Esophagus mucosa (tissue), 1 donor: ENCODE results near the gene ATP8B3. TPM values are rescaled to one million over a fixed set of nuclear protein-coding genes. Genes with fewer than 3 reads are reported as not detected.
"Not testable (repeated sequence)": the region's sequence is repeated elsewhere in the genome, so short reads cannot be mapped to it uniquely, and the experiment has no call there.

ENCODE experiments used
- ATAC-seq: fragments of 200-7000 bp; cut with Tn5 transposase; one replicate; pipeline ENCODE4 v1.9.1; 2020
- total RNA-seq: library from RNA; stranded (reverse); gene quantifications from one replicate; pipeline ENCODE4 v1.2.4, GENCODE V29; 2023
- donor health status: DM: yes; HTN: yes; CAD: no.

Gene ATP8B3
- total RNA-seq, 1 donor from 2014 or later: 1.8 TPM

GRCh38 chr19:1816530-1817298 is 4.6 kb upstream of the ATP8B3 start:
- no peak for ATAC-seq

DNA sequence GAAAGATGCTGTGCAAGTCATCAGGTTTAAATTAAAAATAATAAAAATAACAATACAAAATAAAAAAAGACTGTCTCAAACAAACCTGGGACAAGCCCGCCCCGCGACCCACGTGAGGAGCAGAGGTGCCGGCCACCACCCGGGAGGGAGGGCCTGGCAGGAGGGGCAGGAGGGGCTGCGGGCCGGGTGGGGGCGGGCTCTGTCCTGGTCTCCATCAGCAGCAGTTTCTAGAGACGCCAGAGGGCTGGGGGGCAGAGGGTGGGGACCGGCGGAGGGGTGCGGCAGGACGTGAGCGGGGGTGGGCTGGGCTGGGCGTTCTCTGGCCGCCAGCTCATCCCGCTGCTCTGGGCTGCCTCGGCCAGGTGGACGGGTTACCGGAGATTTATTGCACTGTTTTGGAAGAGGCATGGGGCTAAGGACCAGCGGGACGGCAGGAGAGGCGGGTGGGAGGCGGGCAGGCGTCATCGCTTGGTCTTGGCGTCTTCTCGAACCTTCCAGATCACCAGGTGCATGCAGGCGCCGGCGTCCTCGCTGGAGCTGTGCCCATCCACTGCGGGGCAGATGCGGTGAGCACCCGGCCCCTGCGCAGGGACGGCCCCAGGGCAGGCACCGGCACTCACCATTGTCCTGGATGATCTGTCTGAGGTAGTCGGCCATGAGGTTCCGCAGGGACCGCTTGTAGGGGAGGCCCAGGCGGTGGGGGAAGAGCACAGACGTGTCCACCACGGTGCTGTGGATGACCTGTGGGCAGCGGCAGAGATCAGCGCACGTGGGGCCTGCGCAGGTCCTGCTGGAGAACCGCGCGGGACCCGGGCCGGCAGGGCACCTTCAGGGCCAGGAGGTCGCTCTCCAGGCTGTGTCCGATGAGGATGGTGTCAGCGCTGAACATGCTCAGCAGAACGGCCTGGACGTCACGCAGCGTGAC is 3.8 kb upstream of the ATP8B3 start:
- no peak for ATAC-seq

GRCh38 chr19:1814833-1815604 is 2.9 kb upstream of the ATP8B3 start:
- ATAC-seq: no peak

DNA sequence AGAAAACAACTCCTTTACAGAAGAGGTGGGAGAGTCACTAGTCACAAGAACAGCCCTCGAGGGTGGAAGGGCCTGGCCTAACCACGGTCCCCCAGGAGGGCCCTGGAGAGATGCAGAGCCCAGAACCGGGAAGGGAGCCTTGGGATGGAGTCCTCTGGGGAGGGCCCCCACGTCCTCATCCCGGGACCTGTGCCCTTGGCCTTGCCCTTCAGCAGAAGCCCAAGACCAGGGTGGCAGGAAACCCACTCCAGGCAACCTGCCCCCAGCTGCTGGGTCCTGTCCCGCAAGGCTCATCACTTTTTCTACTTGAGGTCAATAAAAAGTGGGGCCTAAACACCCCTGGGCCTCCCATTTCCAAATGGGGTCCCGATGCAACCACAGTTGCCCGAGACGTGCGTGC is 2.3 kb upstream of the ATP8B3 start:
- ATAC-seq: no peak

- no peak for ATAC-seq
These were observed 1.4 kb upstream of the ATP8B3 start for GRCh38 chr19:1813192-1814182.

DNA sequence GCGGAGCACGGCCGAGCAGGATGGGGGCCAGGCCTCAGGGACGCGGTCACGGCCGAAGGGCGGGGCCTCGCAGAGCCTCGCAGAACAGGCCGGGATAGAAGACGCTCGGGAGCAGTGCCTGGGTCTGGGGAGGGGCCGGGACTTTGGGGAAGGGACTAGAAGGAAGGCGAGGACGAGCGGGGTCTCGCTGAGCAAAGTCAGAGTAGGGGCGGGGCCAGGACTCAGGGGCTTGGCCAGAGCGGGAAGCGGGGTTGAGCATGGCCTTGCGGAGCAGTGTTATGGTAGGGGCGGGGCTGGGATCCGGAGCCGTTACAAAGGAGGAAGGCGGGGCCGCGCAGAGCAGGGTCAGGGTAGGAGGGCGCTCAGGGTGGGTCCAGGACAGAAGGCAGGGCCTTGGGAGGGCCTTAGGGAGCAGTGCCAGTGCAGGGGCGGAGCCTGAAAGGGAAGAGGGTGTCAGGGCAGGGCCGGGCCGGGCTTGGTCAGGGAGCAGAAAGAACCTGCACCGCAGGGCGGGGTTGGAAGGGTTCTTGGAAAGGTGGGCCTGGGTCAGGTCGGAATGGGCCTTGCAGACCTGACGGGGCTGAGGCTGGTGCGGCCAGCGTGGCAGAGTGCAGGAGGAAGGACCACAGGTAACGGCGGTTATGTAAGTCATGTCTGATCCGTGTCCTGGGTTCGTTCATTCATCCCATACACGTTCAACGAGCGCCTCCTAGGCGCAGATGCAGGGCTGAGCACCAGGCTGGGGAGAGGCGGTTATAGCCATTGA is 533 bp upstream of the ATP8B3 start:
- peak; percentile 83 for ATAC-seq

DNA sequence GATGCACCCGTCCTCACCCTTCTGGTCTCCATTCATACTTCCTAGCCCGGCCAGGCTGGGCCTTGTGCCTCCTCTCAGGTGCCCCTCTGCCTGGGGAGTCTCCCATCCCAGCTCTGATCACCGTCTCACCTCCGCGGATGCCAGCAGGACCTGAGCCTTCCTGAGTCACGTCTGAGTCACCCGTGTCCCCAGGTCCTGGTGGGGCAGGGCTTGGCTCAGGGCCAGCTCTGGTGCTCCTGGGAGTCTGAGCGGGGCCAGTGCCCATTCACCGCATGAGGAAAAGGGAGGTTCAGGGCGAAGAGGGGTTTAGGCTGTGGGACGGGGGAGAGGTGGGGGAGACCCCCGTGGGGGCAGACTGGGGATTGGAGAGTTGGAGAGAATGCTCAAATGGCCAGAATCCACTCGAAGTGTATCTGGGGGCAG is 593 bp downstream of the ATP8B3 start:
- ATAC-seq: peak; percentile 51

GRCh38 chr19:1810439-1811160 is 1.5 kb downstream of the ATP8B3 start:
- ATAC-seq: no peak

DNA sequence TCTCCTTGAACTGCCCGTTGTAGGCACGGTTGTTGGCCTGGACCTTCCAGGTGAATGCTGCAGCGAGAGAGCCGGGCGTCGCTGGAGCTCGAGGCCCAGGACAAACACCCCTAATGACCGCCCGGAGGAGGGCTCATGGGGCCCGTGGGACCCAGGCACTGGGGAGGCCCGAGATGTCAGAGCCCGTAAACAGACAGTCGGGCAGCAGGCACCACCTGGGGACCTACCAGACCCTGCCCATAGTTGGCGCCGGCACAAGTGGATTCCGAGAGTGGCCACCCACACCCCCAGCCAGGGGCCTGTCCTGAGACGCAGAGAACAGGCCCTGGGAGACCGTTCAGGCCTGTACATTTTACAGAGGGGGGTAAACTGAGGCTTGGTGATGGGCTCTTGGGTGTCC is 2.4 kb downstream of the ATP8B3 start:
- no peak for ATAC-seq

DNA sequence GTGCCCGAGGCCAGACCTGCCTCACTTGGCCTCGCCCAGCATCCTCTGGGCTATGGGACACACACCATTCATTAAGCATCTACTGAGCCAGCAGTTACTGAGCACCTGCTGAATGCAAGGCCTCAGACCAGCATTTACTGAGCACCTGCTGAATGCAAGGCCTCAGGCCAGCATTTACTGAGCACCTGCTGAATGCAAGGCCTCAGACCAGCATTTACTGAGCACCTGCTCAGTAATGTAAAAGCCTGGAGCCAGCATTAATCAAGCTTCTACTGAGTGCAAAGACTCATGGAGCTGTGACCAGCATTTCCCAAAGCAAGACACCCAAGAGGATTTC is 3.7 kb downstream of the ATP8B3 start:
- no peak for ATAC-seq

DNA sequence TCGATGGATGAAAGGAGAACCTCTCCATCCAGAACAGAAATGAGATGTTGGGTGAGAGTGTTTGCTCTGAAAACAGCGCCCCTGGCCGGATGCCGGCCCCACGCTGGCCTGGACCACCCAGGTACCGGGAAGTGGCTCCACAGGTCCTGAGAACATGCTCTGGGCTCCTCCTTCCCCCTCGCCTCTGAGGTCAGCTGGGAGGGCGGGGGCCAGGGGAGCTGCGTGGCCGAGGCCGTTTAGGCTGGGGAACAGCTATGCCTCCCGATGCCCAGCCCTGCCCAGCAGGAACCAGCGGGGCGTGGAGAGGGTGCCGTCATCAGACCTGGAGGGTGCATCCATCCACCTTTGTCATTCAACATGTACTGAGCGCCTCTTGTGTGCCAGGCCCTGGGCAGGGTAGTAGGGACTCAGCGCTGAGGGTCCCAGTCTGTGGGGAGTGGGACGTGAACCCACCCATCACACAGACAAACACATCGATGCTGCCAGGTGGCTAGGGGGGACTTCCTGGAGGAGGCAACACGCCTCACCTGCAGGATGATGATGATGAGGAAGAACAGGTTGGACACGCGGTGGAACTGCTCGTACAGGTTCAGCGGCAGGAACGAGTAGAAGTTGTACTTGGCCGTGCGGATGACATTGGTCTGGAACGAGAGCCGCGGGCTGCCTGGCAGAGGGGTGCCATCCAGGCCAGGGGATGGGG is 4.2 kb downstream of the ATP8B3 start:
- peak; percentile 15 for ATAC-seq

- ATAC-seq: no peak
These were observed 4.9 kb downstream of the ATP8B3 start for GRCh38 chr19:1807030-1807694.

- ATAC-seq: no peak
These were observed 5.7 kb downstream of the ATP8B3 start for GRCh38 chr19:1806184-1807029.

DNA sequence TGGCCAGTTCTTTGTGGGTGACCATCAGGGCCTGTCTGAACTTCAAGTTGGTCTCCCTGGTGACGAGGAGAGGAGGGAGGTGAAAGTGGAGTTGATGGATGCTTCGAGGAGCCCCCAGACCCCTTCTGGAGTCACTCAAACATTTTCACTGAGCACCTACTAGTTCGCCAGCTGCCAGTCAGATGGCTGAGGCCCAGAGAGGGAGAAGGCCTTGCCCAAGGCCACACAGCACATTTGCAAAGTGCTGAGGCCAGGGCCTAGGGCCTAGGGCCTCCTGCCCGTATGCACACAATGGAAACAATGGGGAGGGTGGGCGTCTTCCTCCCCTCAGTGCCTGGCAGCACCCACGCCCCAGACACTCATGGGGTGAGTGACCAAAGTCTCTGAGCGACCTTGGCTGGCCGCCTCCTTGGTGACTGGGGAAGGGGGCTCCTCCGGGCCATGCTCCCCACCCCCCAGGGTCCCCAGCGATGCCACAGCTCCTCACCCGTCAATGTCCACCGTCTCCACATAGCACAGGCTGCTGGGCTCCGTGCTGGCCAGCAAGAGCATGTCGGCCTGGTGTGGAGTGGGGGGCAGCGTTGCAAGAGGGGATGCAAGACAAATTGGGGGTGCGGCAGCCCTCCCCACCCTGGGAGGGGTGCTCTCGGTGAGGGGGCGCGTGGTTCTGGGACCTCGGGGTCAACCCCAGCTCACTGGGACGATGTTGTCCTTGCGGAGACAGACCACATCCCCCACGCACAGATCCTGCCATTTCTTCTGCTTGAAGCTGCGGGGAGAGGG is 6.5 kb downstream of the ATP8B3 start:
- no peak for ATAC-seq

DNA sequence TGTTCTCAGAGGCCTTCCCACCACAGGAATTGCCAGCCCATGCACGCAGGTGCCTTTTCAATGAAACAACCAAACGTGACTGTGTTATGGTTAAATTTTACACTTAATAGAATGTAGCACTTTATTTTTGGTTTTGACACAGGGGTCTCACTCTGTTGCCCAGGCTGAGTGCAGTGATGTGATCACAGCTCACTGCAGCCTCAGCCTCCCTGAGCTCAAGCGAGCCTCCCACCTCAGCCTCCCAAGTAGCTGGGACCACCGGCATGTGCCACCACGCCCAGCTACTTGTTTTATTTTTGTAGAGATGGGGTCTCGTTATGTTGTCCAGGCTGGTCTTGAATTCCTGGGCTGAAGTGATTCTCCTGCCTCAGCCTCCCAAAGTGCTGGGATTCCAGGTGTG is 7.2 kb downstream of the ATP8B3 start:
- no peak for ATAC-seq

DNA sequence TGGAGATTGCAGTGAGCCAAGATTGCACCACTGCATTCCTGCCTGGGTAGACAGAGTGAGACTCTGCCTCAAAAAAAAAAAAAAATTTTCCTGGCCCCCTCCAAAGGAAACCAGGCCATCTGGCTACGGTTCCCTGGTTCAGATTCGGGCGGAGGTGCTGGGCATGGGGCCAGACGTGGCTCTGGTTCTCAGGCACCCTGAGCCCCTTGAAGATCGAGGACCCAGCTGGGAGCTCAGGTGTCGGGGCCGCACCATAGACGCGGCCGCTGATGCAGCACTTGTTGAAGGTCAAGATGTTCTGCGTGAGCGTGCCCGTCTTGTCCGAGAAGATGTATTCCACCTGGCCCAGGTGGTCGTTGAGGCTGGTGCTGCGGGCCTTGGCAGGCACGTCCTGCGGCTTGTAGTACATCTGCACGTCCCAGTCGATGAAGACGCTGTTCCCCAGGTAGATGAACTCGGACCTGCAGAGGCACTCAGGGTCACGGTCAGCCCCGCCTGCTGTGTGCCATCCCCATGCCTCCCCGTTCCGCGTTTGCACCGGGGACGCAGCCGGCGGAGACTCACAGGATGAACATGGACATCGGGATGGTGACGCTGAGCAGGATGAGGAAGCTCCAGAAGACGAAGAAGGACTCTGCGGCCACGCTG is 12.3 kb downstream of the ATP8B3 start:
- ATAC-seq: no peak

DNA sequence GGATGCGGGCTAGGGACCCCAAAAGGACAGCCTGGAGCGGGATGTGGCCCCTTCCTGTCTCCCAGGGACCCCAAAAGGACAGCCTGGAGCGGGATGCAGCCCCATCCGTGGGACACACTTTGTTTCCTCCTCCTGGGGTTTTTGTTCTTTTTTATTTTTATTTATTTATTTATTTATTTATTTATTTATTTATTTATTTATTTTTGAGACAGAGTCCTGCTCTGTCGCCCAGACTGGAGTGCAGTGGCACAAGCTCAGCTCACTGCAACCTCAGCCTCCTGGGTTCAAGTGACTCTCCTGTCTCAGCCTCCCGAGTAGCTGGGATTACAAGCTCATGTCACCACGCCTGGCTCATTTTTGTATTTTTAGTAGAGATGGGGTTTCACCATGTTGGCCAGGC is 14.8 kb downstream of the ATP8B3 start:
- not testable (repeated sequence) for ATAC-seq
